Skin epidermis (tissue), 12 donors: ENCODE results near the gene CDC14A.

Experiments
- H3K27ac ChIP-seq, 21 experiments: fragments of 200-600 bp; sonication (generic) in 11 of 21; one replicate each; pipeline ENCODE4 v1.5.0; 2020; ENCODE audit warnings: mild to moderate bottlenecking in 3 of 21, inconsistent platforms in 2 of 21, moderate library complexity in 2 of 21
- H3K4me3 ChIP-seq, 7 experiments: fragments of 200-600 bp; sonication (generic) in 2 of 7; one replicate each; pipeline ENCODE4 v1.5.0; 2020; ENCODE audit warnings: inconsistent platforms in 2 of 7, mild to moderate bottlenecking in 2 of 7, moderate library complexity in 1 of 7

CDC14A gene

DNA sequence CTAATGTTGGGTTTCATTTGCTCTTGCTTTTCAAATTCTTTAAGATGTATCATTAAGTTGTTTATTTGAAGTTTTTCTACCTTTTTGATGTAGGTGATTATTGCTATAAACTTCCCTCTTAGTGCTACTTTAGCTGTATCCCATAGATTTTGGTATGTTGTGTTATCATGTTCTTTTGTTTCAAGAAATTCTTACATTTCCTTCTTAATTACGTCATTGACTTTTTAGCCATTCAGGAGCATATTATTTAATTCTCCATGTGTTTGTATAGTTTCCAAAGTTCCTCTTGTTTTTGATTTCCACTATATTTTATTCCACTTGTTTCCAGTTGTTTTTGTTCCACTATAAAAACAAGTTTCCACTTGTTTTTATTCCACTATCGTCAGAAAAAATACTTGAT, 200.6 kb downstream of the CDC14A start:
- Histone ChIP-seq H3K27ac (no peak overlapping the region), H3K4me3 (no peak overlapping the region)

DNA sequence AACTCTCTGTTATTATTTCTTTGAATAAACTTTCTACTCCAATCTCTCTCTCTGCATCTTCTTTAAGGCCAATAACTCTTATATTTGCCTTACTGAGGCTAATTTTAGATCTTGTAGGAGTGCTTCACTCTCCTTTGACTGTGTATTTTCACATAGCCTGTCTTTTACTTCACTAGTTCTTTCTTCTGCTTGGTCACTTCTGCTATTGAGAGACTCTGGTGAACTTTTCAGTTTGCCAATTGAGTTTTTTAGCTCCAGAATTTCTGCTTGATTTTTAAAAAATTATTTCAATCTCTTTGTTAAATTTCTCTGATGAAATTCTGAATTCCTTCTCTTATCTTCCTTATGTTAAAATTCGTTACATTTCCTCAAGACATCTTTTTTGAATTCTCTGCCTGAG, 203.9 kb downstream of the CDC14A start:
- H3K27ac ChIP-seq, result no peak overlapping the region
- H3K4me3 ChIP-seq, result no peak overlapping the region

GRCh38 chr1:100556925-100557605, 204.8 kb downstream of the CDC14A start:
- Histone ChIP-seq H3K4me3 (no peak overlapping the region), H3K27ac (no peak overlapping the region)

GRCh38 chr1:100557606-100557953, 205.3 kb downstream of the CDC14A start:
- no peak overlapping the region for H3K27ac ChIP-seq
- no peak overlapping the region for H3K4me3 ChIP-seq

DNA sequence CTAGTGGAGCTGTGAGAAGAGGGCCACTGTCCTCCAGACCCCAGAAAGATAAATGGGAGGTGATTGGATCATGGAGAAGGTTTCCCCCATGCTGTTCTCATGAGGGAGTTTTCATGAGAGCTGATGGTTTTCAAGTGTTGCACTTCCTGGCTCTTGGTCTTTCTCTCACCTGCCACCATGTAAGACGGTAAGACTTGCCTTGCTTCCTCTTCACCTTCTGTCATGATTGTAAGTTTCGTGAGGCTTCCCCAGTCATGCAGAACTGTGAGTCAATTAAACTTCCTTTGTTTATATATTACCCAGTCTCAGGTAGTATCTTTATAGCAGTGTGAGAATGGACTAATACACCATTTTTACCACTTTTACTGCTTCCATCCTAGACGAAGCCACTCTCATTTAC, 213.2 kb downstream of the CDC14A start:
- H3K4me3 ChIP-seq, result no peak overlapping the region
- no peak overlapping the region for H3K27ac ChIP-seq

DNA sequence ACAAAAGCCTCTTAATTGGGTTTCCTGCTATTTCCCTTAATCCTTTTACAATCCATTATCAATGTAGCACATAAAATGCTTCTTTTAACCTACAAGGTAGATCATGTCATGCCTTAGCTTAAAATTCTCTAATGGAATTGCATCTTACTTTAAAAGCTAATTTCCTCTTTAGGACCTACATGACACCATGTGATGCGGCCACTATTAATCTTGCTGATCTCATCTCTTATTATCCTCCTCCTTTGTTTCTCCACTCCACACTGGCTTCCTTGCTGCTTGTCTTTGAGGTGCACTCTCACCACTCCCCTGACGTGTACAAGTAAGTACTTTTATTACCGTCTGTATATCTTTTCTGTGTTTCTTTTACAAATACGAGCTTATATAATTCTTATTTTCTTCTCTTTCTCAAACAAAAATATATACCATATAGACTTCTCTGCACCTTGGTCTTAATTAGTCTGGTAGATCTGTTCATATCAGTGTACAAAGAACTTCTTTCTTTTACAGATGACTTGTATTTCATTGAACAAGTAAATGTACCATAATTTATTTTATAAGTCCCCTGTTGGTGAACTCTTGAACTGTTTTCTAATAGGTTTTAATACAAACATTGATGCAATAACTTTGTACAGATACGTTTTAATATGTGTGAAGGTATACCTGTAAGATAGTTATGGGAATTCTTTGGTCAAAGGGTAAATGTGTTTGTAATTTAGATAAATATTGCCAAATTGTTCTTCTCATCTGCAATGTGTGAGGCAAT, 213.8 kb downstream of the CDC14A start:
- H3K4me3 ChIP-seq, result no peak overlapping the region
- no peak overlapping the region for H3K27ac ChIP-seq

DNA sequence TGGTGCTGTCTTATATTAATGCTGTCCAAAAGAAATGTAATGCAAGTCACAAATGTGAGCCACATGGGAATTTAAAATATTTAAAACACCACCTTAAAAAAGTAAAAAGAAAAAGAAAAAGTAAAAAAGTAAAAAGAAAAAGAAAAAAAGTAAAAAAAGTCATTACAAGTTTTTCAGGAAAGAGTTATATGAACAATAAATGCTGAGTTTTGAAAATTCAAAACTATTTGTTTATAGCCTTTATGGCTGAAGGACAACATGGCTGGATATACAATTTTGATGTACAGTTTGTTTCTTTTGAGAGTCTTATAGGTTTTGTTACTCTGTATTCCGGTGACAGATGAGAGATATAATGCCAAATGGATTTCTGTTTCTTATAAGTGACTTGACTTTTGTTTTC, 214.8 kb downstream of the CDC14A start:
- Histone ChIP-seq H3K4me3 (no peak overlapping the region), H3K27ac (no peak overlapping the region)
